Gastroesophageal sphincter (tissue), 4 donors: ENCODE measurements around the gene ARL10. TPM values are rescaled to one million over a fixed set of nuclear protein-coding genes. Genes with fewer than 3 reads are reported as not detected.
"Not testable (repeated sequence)": the region's sequence is repeated elsewhere in the genome, so short reads cannot be mapped to it uniquely, and the experiment has no call there.

Experiments used
- ATAC-seq: fragments of 150-250 bp; one replicate; pipeline ENCODE4 v1.9.1; 2016; ENCODE audit warnings: mild to moderate bottlenecking, moderate library complexity
- H3K27ac ChIP-seq, 4 donors: fragments of 200-600 bp; sonication (generic) in 3 of 4; 1 replicate in 3 of 4; 2 replicates in 1 of 4; pipeline ENCODE4 v1.5.1; 2016 to 2019
- H3K27me3 ChIP-seq: fragments of 200-600 bp; sonication (generic); one replicate; pipeline ENCODE4 v1.5.1; 2019
- H3K36me3 ChIP-seq, 2 donors: fragments of 200-600 bp; sonication (generic); one replicate each; pipeline ENCODE4 v1.5.1; 2019; ENCODE audit warnings: control low read depth in 1 of 2
- H3K4me1 ChIP-seq, 3 donors: fragments of 200-600 bp; sonication (generic); 1 replicate in 2 of 3; 2 replicates in 1 of 3; pipeline ENCODE4 v1.5.1; 2016 to 2019; ENCODE audit warnings: control low read depth in 2 of 3
- H3K4me3 ChIP-seq, 2 donors: fragments of 200-600 bp; sonication (generic); one replicate each; pipeline ENCODE4 v1.5.1; 2019; ENCODE audit warnings: mild to moderate bottlenecking in 1 of 2, moderate library complexity in 1 of 2
- H3K9me3 ChIP-seq, 3 donors: fragments of 200-600 bp; sonication (generic); one replicate each; pipeline ENCODE4 v1.5.1; 2017 to 2019; ENCODE audit warnings: control low read depth in 2 of 3
- EP300 ChIP-seq: sonication (generic); formaldehyde crosslinking; IDR thresholded peaks from one replicate; pipeline ENCODE4 v1.6.1; 2017; ENCODE audit warnings: antibody characterized with exemption, mild to moderate bottlenecking
- POLR2A ChIP-seq, 2 donors: fragments of 450-650 bp; IDR thresholded peaks; one replicate each; pipeline ENCODE4 v1.6.1; 2017; ENCODE audit warnings: antibody characterized with exemption in 2 of 2, mild to moderate bottlenecking in 2 of 2, moderate library complexity in 1 of 2
- POLR2AphosphoS5 ChIP-seq: sonication (generic); formaldehyde crosslinking; IDR thresholded peaks from one replicate; pipeline ENCODE4 v1.6.1; 2017; ENCODE audit warnings: antibody characterized with exemption
- WGBS, 2 donors: methylation state at CpG; one replicate each; pipeline ENCODE4 v1.1.5; 2018; ENCODE audit warnings: low coverage in 1 of 2; 5-methylcytosine and 5-hydroxymethylcytosine counted together
- total RNA-seq, 4 donors: library from RNA; depleted of rRNA; stranded (reverse); fragments of >200 nt; gene quantifications; one replicate each; pipeline ENCODE4 v1.1.0, GENCODE V29; 2016
- TF ChIP-seq, protein P1 (sequence below), 4 experiments: fragments of 200-600 bp in 2 of 4; fragments of 450-650 bp in 2 of 4; sonication (generic) in 1 of 4; IDR thresholded peaks; one replicate each; pipeline ENCODE4 v1.5.1; 2017 to 2019; ENCODE audit warnings: antibody characterized with exemption in 4 of 4, mild to moderate bottlenecking in 2 of 4, moderate library complexity in 2 of 4

The ARL10 gene
- total RNA-seq, 4 donors from 2014 or later: 4.4 to 23.3 (median 10.8) TPM

DNA sequence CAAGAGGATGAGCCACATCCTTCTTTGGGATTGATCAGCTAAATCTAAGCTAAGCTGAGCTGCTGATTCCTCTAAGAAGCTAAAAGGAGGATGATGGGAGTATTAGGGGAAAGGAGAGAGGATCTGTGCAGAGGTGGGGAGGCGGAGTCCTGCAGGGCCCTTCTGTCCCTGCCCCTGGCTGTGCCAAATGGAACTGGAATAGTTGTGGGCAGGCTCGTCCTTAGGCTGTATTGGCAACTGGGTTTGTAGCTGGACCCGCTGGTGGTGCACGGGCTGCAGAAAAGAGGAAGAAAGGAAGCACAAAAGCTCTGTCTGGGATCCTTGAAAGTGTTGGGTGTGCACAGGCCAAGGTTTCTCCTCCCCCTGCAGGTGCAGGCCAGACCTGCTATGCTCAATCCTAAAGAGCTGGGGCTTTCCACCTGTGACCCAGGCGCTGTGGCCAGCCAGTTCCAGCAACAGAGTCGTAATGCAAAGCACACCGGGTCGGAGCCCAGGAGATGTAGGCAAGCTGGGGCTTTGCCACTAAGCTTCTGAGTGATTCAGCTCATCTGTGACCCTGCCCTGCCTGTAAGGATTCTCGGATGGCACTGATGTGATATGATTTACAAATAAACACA lies 41.3 kb downstream of the ARL10 start:
- Histone ChIP-seq H3K36me3 (peaks cover 0 to 77% of the 10 kb centered on the region in 2 donors), H3K27me3 (no peaks in the 10 kb centered on the region)

DNA sequence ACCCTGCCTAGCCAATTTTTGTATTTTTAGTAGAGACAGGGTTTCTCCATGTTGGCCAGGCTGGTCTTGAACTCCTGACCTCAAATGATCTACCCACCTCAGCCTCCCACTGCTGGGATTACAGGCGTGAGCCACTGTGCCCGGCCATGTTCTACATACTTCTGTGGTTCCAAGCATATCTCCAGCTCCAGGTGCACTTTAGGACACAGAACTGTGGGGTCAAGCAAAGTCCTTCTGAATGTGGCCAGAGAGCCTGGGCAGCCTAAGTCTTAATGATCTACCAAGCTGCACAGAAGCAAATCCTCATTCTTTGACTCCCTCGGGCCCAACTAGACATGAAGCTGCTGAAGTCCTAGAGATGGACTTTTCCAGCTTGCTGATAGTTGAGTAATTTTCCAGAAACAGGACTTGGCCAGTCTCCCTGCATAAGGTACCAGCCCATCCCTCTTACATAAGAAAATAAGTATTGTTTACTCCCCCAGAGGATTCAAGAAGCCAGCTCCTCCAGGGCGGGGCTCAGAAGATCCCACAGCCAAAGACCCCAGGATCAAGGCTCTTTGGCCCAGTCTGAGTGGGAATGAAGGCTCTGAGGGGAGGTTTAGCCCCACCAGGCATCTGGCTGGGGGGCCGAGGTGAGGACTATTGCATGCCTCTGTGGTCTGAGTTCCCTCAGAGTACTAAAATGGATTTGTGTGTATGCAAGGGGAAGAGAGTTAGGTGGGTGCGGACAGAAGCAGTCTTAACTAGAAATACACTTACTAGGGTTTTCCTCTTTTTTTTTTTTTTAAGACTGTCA lies 42.4 kb downstream of the ARL10 start:
- H3K4me3 ChIP-seq: no peak overlapping the region
- no peak for TF ChIP-seq EP300
- TF ChIP-seq POLR2A (IDR thresholded peaks at IDR 0.05): no peak
- H3K27me3 ChIP-seq: no peaks in the 10 kb centered on the region
- WGBS, 2 donors: 68 to 72% methylated on average over 3 to 5 of the region's 6 CpGs
- H3K36me3 ChIP-seq: peaks cover 0 to 77% of the 10 kb centered on the region in 2 donors
- ATAC-seq: peak; percentile 71
- H3K4me1 ChIP-seq: peaks cover 0 to 48% (median 9%) of the 10 kb centered on the region in 3 donors
- peak overlapping the region in 2 of 4 donors; percentile 15 to 53 for H3K27ac ChIP-seq
- H3K9me3 ChIP-seq: no peaks in the 10 kb centered on the region

More for the DNA sequence above, 41.3 kb downstream of the ARL10 start:
- no peak for ATAC-seq
- TF ChIP-seq POLR2AphosphoS5: no peak
- no peak for TF ChIP-seq EP300
- TF ChIP-seq POLR2A (IDR thresholded peaks at IDR 0.05): no peak
- TF ChIP-seq, protein P1, sequence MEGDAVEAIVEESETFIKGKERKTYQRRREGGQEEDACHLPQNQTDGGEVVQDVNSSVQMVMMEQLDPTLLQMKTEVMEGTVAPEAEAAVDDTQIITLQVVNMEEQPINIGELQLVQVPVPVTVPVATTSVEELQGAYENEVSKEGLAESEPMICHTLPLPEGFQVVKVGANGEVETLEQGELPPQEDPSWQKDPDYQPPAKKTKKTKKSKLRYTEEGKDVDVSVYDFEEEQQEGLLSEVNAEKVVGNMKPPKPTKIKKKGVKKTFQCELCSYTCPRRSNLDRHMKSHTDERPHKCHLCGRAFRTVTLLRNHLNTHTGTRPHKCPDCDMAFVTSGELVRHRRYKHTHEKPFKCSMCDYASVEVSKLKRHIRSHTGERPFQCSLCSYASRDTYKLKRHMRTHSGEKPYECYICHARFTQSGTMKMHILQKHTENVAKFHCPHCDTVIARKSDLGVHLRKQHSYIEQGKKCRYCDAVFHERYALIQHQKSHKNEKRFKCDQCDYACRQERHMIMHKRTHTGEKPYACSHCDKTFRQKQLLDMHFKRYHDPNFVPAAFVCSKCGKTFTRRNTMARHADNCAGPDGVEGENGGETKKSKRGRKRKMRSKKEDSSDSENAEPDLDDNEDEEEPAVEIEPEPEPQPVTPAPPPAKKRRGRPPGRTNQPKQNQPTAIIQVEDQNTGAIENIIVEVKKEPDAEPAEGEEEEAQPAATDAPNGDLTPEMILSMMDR (IDR thresholded peaks at IDR 0.05): no peak
- WGBS, 2 donors: 73% methylated on average over 6 of the region's 9 CpGs; no CpG with 5 or more reads in 1 of the 2 donors
- Histone ChIP-seq H3K4me3 (no peak overlapping the region), H3K9me3 (no peaks in the 10 kb centered on the region), H3K27ac (no peak overlapping the region), H3K4me1 (peaks cover 0 to 43% (median 4%) of the 10 kb centered on the region in 3 donors)

DNA sequence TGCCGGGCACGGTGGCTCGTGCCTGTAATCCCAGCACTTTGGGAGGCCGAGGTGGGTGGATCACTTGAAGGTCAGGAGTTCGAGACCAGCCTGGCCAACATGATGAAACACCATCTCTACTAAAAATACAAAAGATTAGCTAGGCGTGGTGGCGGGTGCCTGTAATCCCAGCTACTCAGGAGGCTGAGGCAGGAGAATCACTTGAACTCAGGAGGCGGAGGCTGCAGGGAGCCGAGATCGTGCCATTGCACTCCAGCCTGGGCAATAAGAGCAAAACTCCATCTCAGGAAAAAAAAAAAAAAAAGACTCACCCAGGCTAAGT lies 42.9 kb downstream of the ARL10 start:
- not testable (repeated sequence) for H3K27me3 ChIP-seq, ATAC-seq, H3K9me3 ChIP-seq, H3K4me3 ChIP-seq
- H3K27ac ChIP-seq: peak overlapping the region in 1 of 4 donors; percentile 53
- peaks cover 0 to 77% of the 10 kb centered on the region in 2 donors for H3K36me3 ChIP-seq
- peaks cover 0 to 48% (median 13%) of the 10 kb centered on the region in 3 donors for H3K4me1 ChIP-seq
- 56 to 60% methylated on average over 2 to 5 of the region's 10 CpGs for WGBS, 2 donors

DNA sequence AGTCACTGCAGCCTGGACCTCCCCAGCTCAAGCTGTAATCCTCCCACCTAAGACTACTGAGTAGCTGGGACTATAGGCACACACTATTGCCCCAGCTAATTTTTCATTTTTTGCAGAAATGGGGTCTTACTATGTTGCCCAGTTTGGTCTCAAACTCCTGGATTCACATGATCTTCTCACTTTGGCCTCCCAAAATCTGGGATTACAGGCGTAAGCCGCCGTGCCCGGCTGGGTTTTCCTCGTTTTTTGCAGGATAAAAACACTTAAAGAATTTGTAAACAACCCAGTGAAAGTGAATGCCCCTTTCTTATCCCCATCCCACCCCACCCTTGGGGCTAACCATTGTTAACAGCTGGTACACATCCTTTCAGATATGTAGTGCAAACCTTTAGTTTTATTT lies 43.3 kb downstream of the ARL10 start:
- Histone ChIP-seq H3K36me3 (peaks cover 0 to 74% of the 10 kb centered on the region in 2 donors), H3K9me3 (no peaks in the 10 kb centered on the region), H3K4me3 (no peak overlapping the region), H3K27me3 (no peaks in the 10 kb centered on the region), H3K27ac (peak overlapping the region in 1 of 4 donors; percentile 53), H3K4me1 (peaks cover 0 to 49% (median 17%) of the 10 kb centered on the region in 3 donors)
- WGBS, 2 donors: 74% methylated on average over 5 of the region's 5 CpGs; no CpG with 5 or more reads in 1 of the 2 donors
- no peak for ATAC-seq
- no peak for TF ChIP-seq POLR2A (IDR thresholded peaks at IDR 0.05)
- TF ChIP-seq POLR2AphosphoS5: no peak
- TF ChIP-seq EP300: no peak
- TF ChIP-seq, protein P1 (IDR thresholded peaks at IDR 0.05): no peak

GRCh38 chr5:176409765-176410164 lies 44.5 kb downstream of the ARL10 start:
- H3K4me1 ChIP-seq: peaks cover 0 to 61% (median 25%) of the 10 kb centered on the region in 3 donors
- H3K9me3 ChIP-seq: no peaks in the 10 kb centered on the region
- peaks cover 0 to 62% of the 10 kb centered on the region in 2 donors for H3K36me3 ChIP-seq
- no peak for ATAC-seq
- TF ChIP-seq POLR2AphosphoS5 (no peak), EP300 (no peak), POLR2A (IDR thresholded peaks at IDR 0.05) (no peak)
- TF ChIP-seq, protein P1 (IDR thresholded peaks at IDR 0.05): no peak
- H3K27ac ChIP-seq: no peak overlapping the region
- no peaks in the 10 kb centered on the region for H3K27me3 ChIP-seq
- 86% methylated on average over 3 of the region's 4 CpGs; no CpG with 5 or more reads in 1 of the 2 donors for WGBS, 2 donors
- H3K4me3 ChIP-seq: no peak overlapping the region
